ENCODE results near the gene PRR11. TPM values are rescaled to one million over a fixed set of nuclear protein-coding genes. Genes with fewer than 3 reads are reported as not detected.

Gene PRR11
- total RNA-seq, 1 donor from 2014 or later: 14.9 TPM

DNA sequence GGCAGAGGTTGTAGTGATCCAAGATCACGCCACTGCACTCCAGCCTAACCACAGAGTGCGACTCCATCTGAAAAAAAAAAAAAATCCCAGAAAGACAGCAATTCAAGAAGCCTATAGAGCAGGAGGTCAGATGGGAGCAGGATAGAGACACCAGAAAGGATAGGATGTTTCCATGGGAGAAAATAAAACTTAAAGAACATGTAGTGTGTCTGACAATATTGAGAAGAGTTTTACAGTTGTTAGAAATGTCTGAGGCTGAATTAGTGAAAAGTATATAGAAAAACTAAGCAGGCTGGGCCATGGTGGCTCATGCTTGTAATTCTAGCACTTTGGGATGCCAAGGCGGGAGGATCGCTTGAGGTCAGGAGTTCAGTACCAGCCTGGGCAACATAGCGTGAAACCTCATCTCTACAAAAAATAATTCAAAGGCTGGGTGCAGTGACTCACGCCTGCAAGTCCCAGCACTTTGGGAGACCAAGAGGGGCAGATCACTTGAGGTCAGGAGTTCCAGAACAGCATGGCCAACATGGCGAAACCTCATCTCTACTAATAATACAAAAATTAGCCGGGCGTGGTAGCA, 33.6 kb upstream of the PRR11 start:
- TF ChIP-seq EZH2 (IDR thresholded peaks at IDR 0.05; ENCODE audit: insufficient read depth, low read length): no peak
- TF ChIP-seq, protein P1, sequence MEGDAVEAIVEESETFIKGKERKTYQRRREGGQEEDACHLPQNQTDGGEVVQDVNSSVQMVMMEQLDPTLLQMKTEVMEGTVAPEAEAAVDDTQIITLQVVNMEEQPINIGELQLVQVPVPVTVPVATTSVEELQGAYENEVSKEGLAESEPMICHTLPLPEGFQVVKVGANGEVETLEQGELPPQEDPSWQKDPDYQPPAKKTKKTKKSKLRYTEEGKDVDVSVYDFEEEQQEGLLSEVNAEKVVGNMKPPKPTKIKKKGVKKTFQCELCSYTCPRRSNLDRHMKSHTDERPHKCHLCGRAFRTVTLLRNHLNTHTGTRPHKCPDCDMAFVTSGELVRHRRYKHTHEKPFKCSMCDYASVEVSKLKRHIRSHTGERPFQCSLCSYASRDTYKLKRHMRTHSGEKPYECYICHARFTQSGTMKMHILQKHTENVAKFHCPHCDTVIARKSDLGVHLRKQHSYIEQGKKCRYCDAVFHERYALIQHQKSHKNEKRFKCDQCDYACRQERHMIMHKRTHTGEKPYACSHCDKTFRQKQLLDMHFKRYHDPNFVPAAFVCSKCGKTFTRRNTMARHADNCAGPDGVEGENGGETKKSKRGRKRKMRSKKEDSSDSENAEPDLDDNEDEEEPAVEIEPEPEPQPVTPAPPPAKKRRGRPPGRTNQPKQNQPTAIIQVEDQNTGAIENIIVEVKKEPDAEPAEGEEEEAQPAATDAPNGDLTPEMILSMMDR (IDR thresholded peaks at IDR 0.05; ENCODE audit: insufficient read depth, low read depth, low read length): no peak
- Mint-ChIP-seq H3K4me3 (ENCODE audit: unreplicated experiment) (no peak overlapping the region), H3K27me3 (ENCODE audit: low read depth, unreplicated experiment) (no peaks in the 10 kb centered on the region), H3K4me1 (ENCODE audit: low read depth, unreplicated experiment) (no peaks in the 10 kb centered on the region), H3K9me3 (ENCODE audit: unreplicated experiment) (no peaks in the 10 kb centered on the region), H3K27ac (ENCODE audit: unreplicated experiment) (no peak overlapping the region), H3K36me3 (ENCODE audit: low read depth, unreplicated experiment) (peaks cover 3% of the 10 kb centered on the region)
- peaks cover 3% of the 10 kb centered on the region for H4K20me1 ChIP-seq (ENCODE audit: insufficient read depth, low read length)
- H3K27me3 ChIP-seq (ENCODE audit: insufficient read depth, low read length): no peaks in the 10 kb centered on the region
- H3K36me3 ChIP-seq (ENCODE audit: insufficient read depth, low read length): peaks cover 17% of the 10 kb centered on the region
- H3K4me1 ChIP-seq (ENCODE audit: insufficient read depth, low read length): no peaks in the 10 kb centered on the region
- H3K9ac ChIP-seq (ENCODE audit: low read length): no peak overlapping the region
- H3K4me3 ChIP-seq (ENCODE audit: insufficient read depth, low read depth, low read length): no peak overlapping the region
- FAIRE-seq (no peak), DNase-seq (ENCODE audit: low read depth) (no peak)
- no peak overlapping the region for H2AFZ ChIP-seq (ENCODE audit: low read depth, low read length)
- no peak overlapping the region for H3K27ac ChIP-seq (ENCODE audit: low read depth, low read length)
- H3K9me3 ChIP-seq (ENCODE audit: insufficient read depth, low read depth, low read length): no peaks in the 10 kb centered on the region
- no peak overlapping the region for H3K4me2 ChIP-seq (ENCODE audit: low read length)
- peaks cover 72% of the 10 kb centered on the region for H3K79me2 ChIP-seq (ENCODE audit: insufficient read depth, low read length)

DNA sequence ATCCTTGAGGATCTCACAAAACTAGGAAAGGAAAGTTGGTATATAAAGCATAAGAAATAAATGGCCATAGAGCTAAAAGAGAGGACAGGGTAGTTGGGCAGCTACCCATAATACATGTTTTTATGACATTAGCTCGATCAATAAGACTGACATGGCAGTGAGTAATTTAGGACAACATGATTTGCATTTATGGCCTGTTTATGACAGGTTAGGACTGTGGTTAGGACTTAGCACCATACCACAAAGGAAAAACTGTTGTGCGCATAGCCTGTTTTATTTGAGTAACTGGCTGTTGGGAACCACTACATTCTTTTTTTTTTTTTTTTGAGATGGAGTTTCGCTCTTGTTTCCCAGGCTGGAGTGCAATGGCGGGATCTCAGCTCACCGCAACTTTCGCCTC, 30.9 kb upstream of the PRR11 start:
- Histone ChIP-seq H3K9me3 (ENCODE audit: insufficient read depth, low read depth, low read length) (no peaks in the 10 kb centered on the region), H3K79me2 (ENCODE audit: insufficient read depth, low read length) (peaks cover 66% of the 10 kb centered on the region), H2AFZ (ENCODE audit: low read depth, low read length) (no peak overlapping the region), H3K4me2 (ENCODE audit: low read length) (no peak overlapping the region), H3K4me3 (ENCODE audit: insufficient read depth, low read depth, low read length) (no peak overlapping the region), H3K4me1 (ENCODE audit: insufficient read depth, low read length) (no peaks in the 10 kb centered on the region), H4K20me1 (ENCODE audit: insufficient read depth, low read length) (peaks cover 8% of the 10 kb centered on the region), H3K9ac (ENCODE audit: low read length) (no peak overlapping the region), H3K36me3 (ENCODE audit: insufficient read depth, low read length) (peaks cover 4% of the 10 kb centered on the region), H3K27me3 (ENCODE audit: insufficient read depth, low read length) (no peaks in the 10 kb centered on the region), H3K27ac (ENCODE audit: low read depth, low read length) (no peak overlapping the region)
- Mint-ChIP-seq H3K27ac (ENCODE audit: unreplicated experiment) (no peak overlapping the region), H3K27me3 (ENCODE audit: low read depth, unreplicated experiment) (no peaks in the 10 kb centered on the region), H3K36me3 (ENCODE audit: low read depth, unreplicated experiment) (peaks cover 3% of the 10 kb centered on the region), H3K4me3 (ENCODE audit: unreplicated experiment) (no peak overlapping the region), H3K4me1 (ENCODE audit: low read depth, unreplicated experiment) (no peaks in the 10 kb centered on the region), H3K9me3 (ENCODE audit: unreplicated experiment) (no peaks in the 10 kb centered on the region)
- no peak for DNase-seq (ENCODE audit: low read depth)
- TF ChIP-seq, protein P1 (IDR thresholded peaks at IDR 0.05; ENCODE audit: insufficient read depth, low read depth, low read length): no peak
- no peak for TF ChIP-seq EZH2 (IDR thresholded peaks at IDR 0.05; ENCODE audit: insufficient read depth, low read length)
- no peak for FAIRE-seq

DNA sequence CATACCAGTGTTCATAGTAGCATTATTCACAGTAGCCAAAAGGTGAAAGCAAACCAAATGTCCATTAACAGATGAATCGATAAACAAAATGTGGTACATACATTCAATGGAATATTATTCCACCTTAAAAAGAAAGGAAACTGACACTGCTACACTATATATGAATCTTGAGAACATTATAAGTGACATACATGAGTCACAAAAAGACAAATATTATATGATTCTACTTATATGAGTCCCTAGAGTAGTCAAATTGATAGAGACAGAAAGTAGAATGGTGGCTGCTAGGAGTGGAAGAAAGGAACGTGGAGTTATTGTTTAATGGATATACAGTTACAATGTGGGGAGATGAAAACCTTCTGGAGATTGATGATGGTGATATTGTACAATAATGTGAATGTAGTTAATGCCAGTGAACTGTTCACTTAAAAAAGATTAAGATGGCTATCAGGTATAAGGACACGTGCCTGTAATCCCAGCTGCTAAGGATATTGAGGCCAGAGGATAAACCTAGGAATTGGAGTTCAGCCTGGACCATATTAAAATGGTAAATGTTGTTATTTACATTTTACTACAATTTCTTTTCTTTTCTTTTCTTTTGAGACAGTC, 28.6 kb upstream of the PRR11 start:
- Mint-ChIP-seq H3K27ac (ENCODE audit: unreplicated experiment) (no peak overlapping the region), H3K4me1 (ENCODE audit: low read depth, unreplicated experiment) (no peaks in the 10 kb centered on the region), H3K4me3 (ENCODE audit: unreplicated experiment) (no peak overlapping the region), H3K9me3 (ENCODE audit: unreplicated experiment) (no peaks in the 10 kb centered on the region), H3K36me3 (ENCODE audit: low read depth, unreplicated experiment) (peaks cover 2% of the 10 kb centered on the region), H3K27me3 (ENCODE audit: low read depth, unreplicated experiment) (no peaks in the 10 kb centered on the region)
- Histone ChIP-seq H3K79me2 (ENCODE audit: insufficient read depth, low read length) (peaks cover 70% of the 10 kb centered on the region), H3K4me1 (ENCODE audit: insufficient read depth, low read length) (no peaks in the 10 kb centered on the region), H3K27me3 (ENCODE audit: insufficient read depth, low read length) (no peaks in the 10 kb centered on the region), H3K27ac (ENCODE audit: low read depth, low read length) (no peak overlapping the region), H4K20me1 (ENCODE audit: insufficient read depth, low read length) (peaks cover 8% of the 10 kb centered on the region), H3K36me3 (ENCODE audit: insufficient read depth, low read length) (peaks cover 4% of the 10 kb centered on the region), H3K4me3 (ENCODE audit: insufficient read depth, low read depth, low read length) (no peak overlapping the region), H3K4me2 (ENCODE audit: low read length) (no peak overlapping the region), H2AFZ (ENCODE audit: low read depth, low read length) (no peak overlapping the region), H3K9me3 (ENCODE audit: insufficient read depth, low read depth, low read length) (no peaks in the 10 kb centered on the region), H3K9ac (ENCODE audit: low read length) (no peak overlapping the region)
- DNase-seq (ENCODE audit: low read depth) (no peak), FAIRE-seq (no peak)
- no peak for TF ChIP-seq EZH2 (IDR thresholded peaks at IDR 0.05; ENCODE audit: insufficient read depth, low read length)
- TF ChIP-seq, protein P1 (IDR thresholded peaks at IDR 0.05; ENCODE audit: insufficient read depth, low read depth, low read length): no peak

Measured in astrocyte (in vitro differentiated cells and primary cell).